GM12878 (cell line): ENCODE data around the gene LMTK3. TPM values are rescaled to one million over a fixed set of nuclear protein-coding genes. Genes with fewer than 3 reads are reported as not detected.

Source experiments
- ATAC-seq: fragments of 200-7000 bp; cut with Tn5 transposase; 3 replicates; pipeline ENCODE4 v1.9.1; 2020; ENCODE audit warnings: mild to moderate bottlenecking, moderate library complexity
- BruUV-seq: library from RNA; stranded (reverse); fragments of 400-500 nt; replicated peaks from 2 replicates; lab custom pipeline; 2021; lab: Mats Ljungman, UMichigan
- CTCF ChIA-PET: fragments of 300-600 bp; sonication (Branson Sonifier 250); formaldehyde crosslinking; extraction: SDS; loops from one replicate; lab custom pipeline; 2021; ENCODE audit warnings: inconsistent platforms; lab: Yijun Ruan, JAX
- POLR2A ChIA-PET: fragments of 350-600 bp; formaldehyde crosslinking; extraction: SDS; loops from one replicate; lab custom pipeline; 2021; ENCODE audit warnings: inconsistent platforms; lab: Charles Lee
- RAD21 ChIA-PET: fragments of 300-600 bp; sonication (Branson Sonifier 250); formaldehyde crosslinking; loops from one replicate; lab custom pipeline; 2023; ENCODE audit warnings: antibody characterized with exemption; ENCODE audit not compliant: unreplicated experiment; lab: Charles Lee
- SMC1A ChIA-PET: fragments of 300-600 bp; sonication (Branson Sonifier 250); formaldehyde crosslinking; loops from one replicate; lab custom pipeline; 2023; ENCODE audit not compliant: unreplicated experiment, uncharacterized antibody; lab: Charles Lee
- DNase-seq: peaks from one replicate; pipeline ENCODE4 v3.0.0-alpha.2; 2011; ENCODE audit warnings: low read depth, low spot score
- FAIRE-seq: peaks from 3 replicates; lab custom pipeline; 2011; peaks lifted over from hg19 to GRCh38; lab: Jason Lieb, UNC
- H2AFZ ChIP-seq: 2 replicates; pipeline ENCODE4 v1.6.0; 2011; ENCODE audit warnings: low read depth, low read length, control low read depth; ENCODE audit not compliant: control insufficient read depth
- H3K27ac ChIP-seq: 2 replicates; pipeline ENCODE4 v1.5.1; 2011; ENCODE audit warnings: control low read depth; ENCODE audit not compliant: control insufficient read depth, insufficient read depth
- H3K27me3 ChIP-seq, 2 experiments: replicated peaks in 1 of 2; 2 replicates each; pipeline versions ENCODE4 v1.6.0 to v1.6.1; 2011; ENCODE audit warnings: low read length in 1 of 2; ENCODE audit not compliant: control insufficient read depth in 2 of 2, insufficient read depth in 2 of 2
- H3K36me3 ChIP-seq, 2 experiments: 2 replicates each; pipeline ENCODE4 v1.5.1; 2011; ENCODE audit warnings: low read length in 1 of 2; ENCODE audit not compliant: control insufficient read depth in 2 of 2, insufficient read depth in 2 of 2
- H3K4me1 ChIP-seq: 2 replicates; pipeline ENCODE4 v1.6.1; 2011; ENCODE audit warnings: mild to moderate bottlenecking, low read length, moderate library complexity, mixed read lengths; ENCODE audit not compliant: control insufficient read depth, insufficient read depth
- H3K4me2 ChIP-seq: 2 replicates; pipeline ENCODE4 v1.6.0; 2011; ENCODE audit warnings: control low read depth; ENCODE audit not compliant: control insufficient read depth, insufficient read depth
- H3K4me3 ChIP-seq: fragments of 200-600 bp; sonication (generic); 2 replicates; pipeline ENCODE4 v1.5.1; 2016
- H3K79me2 ChIP-seq: 2 replicates; pipeline ENCODE4 v1.6.0; 2011; ENCODE audit warnings: low read length; ENCODE audit not compliant: control insufficient read depth, insufficient read depth
- H3K9ac ChIP-seq: 2 replicates; pipeline ENCODE4 v1.8.0; 2011; ENCODE audit warnings: low read length, control low read depth, mixed read lengths; ENCODE audit not compliant: control insufficient read depth, insufficient read depth
- H3K9me3 ChIP-seq: replicated peaks from 3 replicates; pipeline ENCODE4 v1.5.1; 2011; ENCODE audit warnings: mild to moderate bottlenecking, low read length; ENCODE audit not compliant: control insufficient read depth, insufficient read depth
- H4K20me1 ChIP-seq: 2 replicates; pipeline ENCODE4 v1.6.0; 2011; ENCODE audit not compliant: control insufficient read depth, insufficient read depth
- BCLAF1 ChIP-seq: fragments of 450-650 bp; IDR thresholded peaks from 2 replicates; pipeline ENCODE4 v1.6.1; 2017; ENCODE audit warnings: antibody characterized with exemption, mild to moderate bottlenecking, moderate library complexity
- CREM ChIP-seq: IDR thresholded peaks from 2 replicates; pipeline ENCODE4 v1.6.1; 2014; ENCODE audit warnings: antibody characterized with exemption, low read depth
- CTCF ChIP-seq, 3 experiments: IDR thresholded peaks in 2 of 3; conservative IDR thresholded peaks in 1 of 3; 2 replicates each; pipeline ENCODE4 v1.5.1; 2011; ENCODE audit warnings: low read depth in 3 of 3, low read length in 3 of 3, mild to moderate bottlenecking in 3 of 3, control low read depth in 2 of 3, moderate library complexity in 2 of 3, inconsistent platforms in 1 of 3, mixed read lengths in 1 of 3; ENCODE audit not compliant: control insufficient read depth in 2 of 3, insufficient read depth in 1 of 3; ENCODE audit errors: extremely low read depth in 1 of 3
- GATAD2B ChIP-seq: fragments of 450-650 bp; conservative IDR thresholded peaks from 2 replicates; pipeline ENCODE4 v1.6.1; 2017; ENCODE audit warnings: low read depth, mild to moderate bottlenecking, moderate library complexity
- HSF1 ChIP-seq: fragments of 150-350 bp; IDR thresholded peaks from 2 replicates; pipeline ENCODE4 v1.6.1; 2014; ENCODE audit warnings: mild to moderate bottlenecking, low read depth, low read length
- RAD21 ChIP-seq: IDR thresholded peaks from 2 replicates; pipeline ENCODE4 v1.6.1; 2011; ENCODE audit warnings: mild to moderate bottlenecking, low read depth, low read length, moderate library complexity; ENCODE audit not compliant: insufficient read depth
- RFX5 ChIP-seq: IDR thresholded peaks from 2 replicates; pipeline ENCODE4 v1.6.1; 2011; ENCODE audit warnings: low read depth, low read length, improper control_type of control experiment
- TBL1XR1 ChIP-seq: IDR thresholded peaks from 2 replicates; pipeline ENCODE4 v1.6.1; 2012; ENCODE audit warnings: low read depth, low read length, improper control_type of control experiment
- ZBTB4 ChIP-seq: fragments of 450-650 bp; formaldehyde crosslinking; IDR thresholded peaks from 2 replicates; pipeline ENCODE4 v1.4.0; 2022; ENCODE audit warnings: mild to moderate bottlenecking, moderate library complexity
- WGBS: methylation state at CpG from one replicate; pipeline ENCODE4 v1.1.6; 2016; ENCODE audit warnings: low lambda C conversion rate; ENCODE audit not compliant: insufficient replicate concordance, insufficient coverage; ENCODE audit errors: missing lambda C conversion rate; 5-methylcytosine and 5-hydroxymethylcytosine counted together
- in situ Hi-C: fragments of 300-500 bp; cut with MboI; formaldehyde crosslinking; loops from 9 replicates; pipeline ENCODE4 v1.14.3; 2018; ENCODE audit warnings: mixed read lengths
- intact Hi-C: fragments of 100-400 bp; cut with micrococcal nuclease; formaldehyde crosslinking; loops from one replicate; pipeline ENCODE4 v1.14.2; 2022; ENCODE audit not compliant: unreplicated experiment
- polyA plus RNA-seq, 11 experiments: library from polyadenylated mRNA; depleted of rRNA in 4 of 11; unstranded in 6 of 11; stranded (reverse) in 5 of 11; fragments of >200 nt; fragmentation: Nextera tagmentation in 4 of 11; fragmentation: Illumina TruSeq in 1 of 11; extraction: Ambion mirVana in 4 of 11; extraction: Trizol in 1 of 11; gene quantifications; 1 replicate in 1 of 11; 2 replicates in 10 of 11; pipeline versions ENCODE4 v1.2.1 to v1.2.3, GENCODE V29; 2011 to 2016; ENCODE audit warnings: inconsistent platforms in 2 of 11, missing spikeins in 2 of 11, low read depth in 1 of 11
- total RNA-seq, 4 experiments: library from RNA; depleted of rRNA in 3 of 4; stranded (reverse); fragments of >200 nt in 3 of 4; fragmentation: Illumina TruSeq in 1 of 4; extraction: Trizol in 1 of 4; gene quantifications; 2 replicates each; pipeline versions ENCODE4 v1.2.1 to v1.2.3, GENCODE V29; 2013 to 2021

Gene LMTK3
- total and polyA plus RNA-seq, 10 of the 15 experiments (the other 5 are each of a cell fraction or from before 2014, with no cell fraction given) = under 0.01 to 0.28 (median 0.04) TPM; not detected in 3

GRCh38 chr19:48484931-48485612 lies 26.6 kb downstream of the LMTK3 start (continued):
- TF ChIP-seq BCLAF1 = no peak

- H3K9me3 ChIP-seq = no peaks in the 10 kb centered on the region
- ATAC-seq (no peak), FAIRE-seq (no peak), DNase-seq (no peak)
- no peaks in the 10 kb centered on the region for H3K79me2 ChIP-seq
- H3K4me3 ChIP-seq = no peak overlapping the region
- SMC1A ChIA-PET = no interaction called here
- H3K4me1 ChIP-seq = 0 out of 2 replicates have a peak, but pooled peaks cover under 1% of the 10 kb centered on the region
- 52% methylated on average over 16 of the region's 16 CpGs for WGBS
- no peaks in the 10 kb centered on the region for H4K20me1 ChIP-seq
- H3K27ac ChIP-seq = no peak overlapping the region
- no peaks in the 10 kb centered on the region for H3K36me3 ChIP-seq
- intact Hi-C loops (no loop called here), in situ Hi-C loops (no loop called here)
- CTCF ChIA-PET = no interaction called here
- no peak overlapping the region for H2AFZ ChIP-seq
- no TSS peak for BruUV-seq
- RAD21 ChIA-PET = no interaction called here
- POLR2A ChIA-PET = no interaction called here
- no peaks in the 10 kb centered on the region for H3K27me3 ChIP-seq
- H3K9ac ChIP-seq = no peak overlapping the region
- no peak overlapping the region for H3K4me2 ChIP-seq
- TF ChIP-seq TBL1XR1 (no peak), RAD21 (no peak), CTCF (IDR thresholded peaks at IDR 0.05 in 2 of 3, conservative IDR thresholded peaks at IDR 0.05 in 1 of 3; ENCODE audit: control insufficient read depth in 2 of 3, extremely low read depth in 1 of 3, insufficient read depth in 1 of 3, low read depth in 3 of 3, low read length in 3 of 3) (no peak), CREM (no peak), GATAD2B (no peak), ZBTB4 (CRISPR knock-in tag) (no peak), HSF1 (no peak), RFX5 (no peak)
These were observed 27.3 kb downstream of the LMTK3 start for GRCh38 chr19:48484247-48484893.
